ENCODE measurements around the gene SLC36A1.

The SLC36A1 gene

DNA sequence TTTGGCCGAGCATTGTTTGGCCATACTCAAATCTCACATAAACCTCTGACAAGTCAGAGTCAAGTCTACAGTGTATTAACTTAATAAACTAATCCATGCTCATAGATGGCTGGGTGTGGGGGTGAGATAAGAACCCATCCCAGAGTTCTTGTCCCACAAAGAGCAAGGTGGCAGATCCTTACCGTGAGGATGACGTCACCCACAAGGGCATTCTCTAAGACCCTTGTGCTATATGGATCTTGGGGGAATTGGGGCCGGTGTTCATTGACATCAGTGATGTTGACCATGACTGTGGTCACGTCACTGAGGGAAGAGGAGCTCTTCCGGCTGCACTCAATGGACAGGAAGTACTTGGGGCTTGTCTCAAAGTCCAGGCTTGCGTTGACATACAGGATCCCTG is 81.6 kb downstream of the SLC36A1 start:
- CTCF ChIA-PET, result no interaction called here
- POLR2A ChIA-PET, result no interaction called here
- no peak for TF ChIP-seq ARNT (IDR thresholded peaks at IDR 0.05)
- TF ChIP-seq TARDBP (IDR thresholded peaks at IDR 0.05), result no peak
- TF ChIP-seq L3MBTL2 (conservative IDR thresholded peaks at IDR 0.05), result no peak
- no peak for TF ChIP-seq NFRKB (IDR thresholded peaks at IDR 0.05)
- TF ChIP-seq CTBP1 (IDR thresholded peaks at IDR 0.05; ENCODE audit: borderline replicate concordance), result no peak
- TF ChIP-seq HDGF (IDR thresholded peaks at IDR 0.05; ENCODE audit: borderline replicate concordance), result no peak
- TF ChIP-seq FOXM1 (IDR thresholded peaks at IDR 0.05; ENCODE audit: borderline replicate concordance), result no peak
- TF ChIP-seq ZNF384 (IDR thresholded peaks at IDR 0.05), result no peak
- no peak for TF ChIP-seq BHLHE40 (IDR thresholded peaks at IDR 0.05; ENCODE audit: borderline replicate concordance)
- no peak for TF ChIP-seq FOXK2 (IDR thresholded peaks at IDR 0.05)
- DNase-seq (ENCODE audit: extremely low spot score), result no peak

GRCh38 chr5:151531581-151531980 is 84.2 kb downstream of the SLC36A1 start:
- DNase-seq (ENCODE audit: extremely low spot score), result no peak
- ChIA-PET CTCF (no interaction called here), POLR2A (no interaction called here)
- TF ChIP-seq HDGF (IDR thresholded peaks at IDR 0.05; ENCODE audit: borderline replicate concordance) (no peak), ARNT (IDR thresholded peaks at IDR 0.05) (no peak), TARDBP (IDR thresholded peaks at IDR 0.05) (no peak)
- TF ChIP-seq, protein P1, sequence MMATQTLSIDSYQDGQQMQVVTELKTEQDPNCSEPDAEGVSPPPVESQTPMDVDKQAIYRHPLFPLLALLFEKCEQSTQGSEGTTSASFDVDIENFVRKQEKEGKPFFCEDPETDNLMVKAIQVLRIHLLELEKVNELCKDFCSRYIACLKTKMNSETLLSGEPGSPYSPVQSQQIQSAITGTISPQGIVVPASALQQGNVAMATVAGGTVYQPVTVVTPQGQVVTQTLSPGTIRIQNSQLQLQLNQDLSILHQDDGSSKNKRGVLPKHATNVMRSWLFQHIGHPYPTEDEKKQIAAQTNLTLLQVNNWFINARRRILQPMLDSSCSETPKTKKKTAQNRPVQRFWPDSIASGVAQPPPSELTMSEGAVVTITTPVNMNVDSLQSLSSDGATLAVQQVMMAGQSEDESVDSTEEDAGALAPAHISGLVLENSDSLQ (IDR thresholded peaks at IDR 0.05), result no peak

DNA sequence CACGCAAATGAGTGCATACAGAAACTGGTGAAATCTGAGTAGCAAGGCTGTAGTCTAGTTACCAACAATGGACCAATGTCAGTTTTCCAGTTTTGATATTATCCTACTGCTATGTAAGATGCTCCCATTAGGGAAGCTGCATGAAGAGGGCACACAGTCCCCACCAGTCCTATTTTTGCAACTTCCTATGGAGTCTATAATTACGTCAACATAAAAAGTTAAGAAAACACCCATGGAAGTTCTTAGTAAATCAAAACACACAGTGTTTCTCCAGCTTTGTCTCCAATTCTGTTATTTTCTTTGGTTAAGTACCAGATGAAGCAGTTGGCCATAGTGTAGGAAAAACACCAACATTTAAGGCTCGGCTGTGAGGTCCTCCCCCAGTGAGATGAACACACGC is 85.0 kb downstream of the SLC36A1 start:
- no peak for TF ChIP-seq ELF4 (IDR thresholded peaks at IDR 0.05)
- TF ChIP-seq LEF1 (IDR thresholded peaks at IDR 0.05; ENCODE audit: borderline replicate concordance), result no peak
- no peak for TF ChIP-seq NFRKB (IDR thresholded peaks at IDR 0.05)
- no peak for TF ChIP-seq ZNF384 (IDR thresholded peaks at IDR 0.05)
- no peak for TF ChIP-seq CTBP1 (IDR thresholded peaks at IDR 0.05; ENCODE audit: borderline replicate concordance)
- no peak for TF ChIP-seq SUZ12 (IDR thresholded peaks at IDR 0.05)
- no peak for TF ChIP-seq FOXM1 (IDR thresholded peaks at IDR 0.05; ENCODE audit: borderline replicate concordance)
- TF ChIP-seq ARNT (IDR thresholded peaks at IDR 0.05), result no peak
- TF ChIP-seq HDGF (IDR thresholded peaks at IDR 0.05; ENCODE audit: borderline replicate concordance), result no peak
- TF ChIP-seq SP1 (IDR thresholded peaks at IDR 0.05), result no peak
- no peak for TF ChIP-seq FOXK2 (IDR thresholded peaks at IDR 0.05)
- no peak for TF ChIP-seq BHLHE40 (IDR thresholded peaks at IDR 0.05; ENCODE audit: borderline replicate concordance)
- POLR2A ChIA-PET, result no interaction called here
- no peak for DNase-seq (ENCODE audit: extremely low spot score)
- CTCF ChIA-PET, result no interaction called here

- no peak for TF ChIP-seq HDGF (IDR thresholded peaks at IDR 0.05; ENCODE audit: borderline replicate concordance)
- no peak for TF ChIP-seq SP1 (IDR thresholded peaks at IDR 0.05)
- no peak for TF ChIP-seq FOXK2 (IDR thresholded peaks at IDR 0.05)
- CTCF ChIA-PET, result no interaction called here
- POLR2A ChIA-PET, result no interaction called here
- no peak for DNase-seq (ENCODE audit: extremely low spot score)
Observed at GRCh38 chr5:151534350-151534749, 86.9 kb downstream of the SLC36A1 start.

- ChIA-PET POLR2A (no interaction called here), CTCF (no interaction called here)
- TF ChIP-seq SUZ12 (IDR thresholded peaks at IDR 0.05) (no peak), CTBP1 (IDR thresholded peaks at IDR 0.05; ENCODE audit: borderline replicate concordance) (no peak), FOXM1 (IDR thresholded peaks at IDR 0.05; ENCODE audit: borderline replicate concordance) (no peak), LEF1 (IDR thresholded peaks at IDR 0.05; ENCODE audit: borderline replicate concordance) (no peak), SP1 (IDR thresholded peaks at IDR 0.05) (no peak), ELF4 (IDR thresholded peaks at IDR 0.05) (no peak)
- TF ChIP-seq, protein P1 (IDR thresholded peaks at IDR 0.05), result no peak
- DNase-seq (ENCODE audit: extremely low spot score), result no peak
Observed at GRCh38 chr5:151537044-151537443, 89.6 kb downstream of the SLC36A1 start.

DNA sequence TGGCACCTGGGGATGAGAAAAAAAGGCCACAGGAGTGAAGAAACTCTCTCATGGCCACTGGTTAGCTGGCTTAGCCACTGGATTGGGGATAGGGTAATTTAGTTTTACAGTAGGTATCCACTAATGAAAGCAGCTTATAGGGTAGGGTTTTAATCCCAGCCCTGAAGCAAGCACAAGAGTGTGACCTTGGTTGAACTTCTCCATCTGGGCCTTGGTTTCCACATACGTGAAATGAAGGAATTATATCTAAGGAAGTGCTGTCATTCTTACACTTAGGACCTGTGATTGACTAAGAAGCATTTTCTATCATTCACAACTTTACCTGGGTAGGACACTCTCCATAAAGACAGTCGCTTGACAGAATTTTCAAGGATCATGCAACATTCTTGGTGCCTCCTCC is 94.2 kb downstream of the SLC36A1 start:
- no peak for TF ChIP-seq ZNF384 (IDR thresholded peaks at IDR 0.05)
- CTCF ChIA-PET, result no interaction called here
- POLR2A ChIA-PET, result no interaction called here
- no peak for DNase-seq (ENCODE audit: extremely low spot score)

Measured in HEK293T (cell line).